ENCODE data around the gene NELFB. TPM values are rescaled to one million over a fixed set of nuclear protein-coding genes. Genes with fewer than 3 reads are reported as not detected.

The NELFB gene
- total and polyA plus RNA-seq, 9 of the 15 experiments (the other 6 are each of a cell fraction or from before 2014, with no cell fraction given): 0.24 to 84.0 (median 29.7) TPM

DNA sequence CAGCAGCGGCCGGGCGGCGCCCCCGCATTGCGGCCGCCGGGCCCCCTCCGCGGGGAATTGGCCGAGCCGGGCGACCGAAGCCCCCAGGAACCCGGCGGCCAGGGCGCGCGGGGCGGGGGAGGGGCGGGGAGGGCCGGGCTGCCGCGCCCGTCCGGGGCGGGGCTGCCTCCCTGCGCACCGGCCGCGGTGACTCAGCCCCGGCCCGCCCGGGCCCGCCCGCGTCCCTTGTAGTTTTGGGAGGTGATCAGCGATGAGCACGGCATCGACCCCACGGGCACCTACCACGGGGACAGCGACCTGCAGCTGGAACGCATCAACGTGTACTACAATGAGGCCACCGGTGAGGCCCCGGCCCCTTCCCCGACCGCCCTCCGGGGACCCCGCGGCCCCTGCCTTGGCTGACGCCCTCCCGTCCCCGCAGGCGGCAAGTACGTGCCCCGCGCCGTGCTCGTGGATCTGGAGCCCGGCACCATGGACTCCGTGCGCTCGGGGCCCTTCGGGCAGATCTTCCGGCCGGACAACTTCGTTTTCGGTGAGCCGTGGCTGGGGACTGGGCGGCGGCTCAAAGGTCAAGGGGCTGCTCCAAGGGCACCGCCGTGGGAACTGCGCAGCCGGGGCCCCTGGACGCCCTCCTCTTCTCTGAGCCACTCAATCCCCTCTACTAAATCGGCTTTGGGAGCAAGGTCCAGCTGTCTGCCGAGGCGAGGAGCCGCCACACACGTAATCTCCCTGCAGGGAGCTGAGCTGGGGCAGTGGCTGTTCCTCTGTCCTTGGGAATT is 13.4 kb upstream of the NELFB start (continued):
- TF ChIP-seq ZBTB7A (IDR thresholded peaks at IDR 0.05; ENCODE audit: borderline replicate concordance, control insufficient read depth, low read depth, low read length) (peak; percentile 86; the same call in 1 of the 2 replicates), YY1 (IDR thresholded peaks at IDR 0.05; ENCODE audit: borderline replicate concordance in 1 of 3, control insufficient read depth in 1 of 3, extremely low read depth in 1 of 3, insufficient read depth in 3 of 3, insufficient read length in 1 of 3, insufficient replicate concordance in 2 of 3, low read depth in 1 of 3, low read length in 2 of 3) (no peak), KDM5B (IDR thresholded peaks at IDR 0.05; ENCODE audit: insufficient replicate concordance, low read depth, low read length) (no peak), ARID4B (CRISPR knock-in tag; IDR thresholded peaks at IDR 0.05) (peak; percentile 56; the same call in 1 of the 2 replicates), PRMT5 (CRISPR knock-in tag; IDR thresholded peaks at IDR 0.05) (0 out of 2 replicates have a peak, but pooled peaks have one; percentile 24), ZNF780A (CRISPR knock-in tag; IDR thresholded peaks at IDR 0.05) (no peak), SIN3A (IDR thresholded peaks at IDR 0.05; ENCODE audit: borderline replicate concordance in 2 of 2, control insufficient read depth in 1 of 2, low read depth in 2 of 2, low read length in 2 of 2) (peak; percentile 43 to 75; a peak in 2 of 4 replicates), NCOA6 (IDR thresholded peaks at IDR 0.05) (no peak), TOE1 (IDR thresholded peaks at IDR 0.05; ENCODE audit: borderline replicate concordance) (no peak), TOE1 (CRISPR knock-in tag; IDR thresholded peaks at IDR 0.05; ENCODE audit: borderline replicate concordance, low read depth) (no peak), NR2C1 (IDR thresholded peaks at IDR 0.05) (no peak), NR2C1 (tag; IDR thresholded peaks at IDR 0.05) (no peak), POLR2B (IDR thresholded peaks at IDR 0.05; ENCODE audit: low read depth, partially characterized antibody) (no peak), NFE2 (IDR thresholded peaks at IDR 0.05; ENCODE audit: low read depth) (peak; percentile 20; the same call in 1 of the 2 replicates), GTF2F1 (IDR thresholded peaks at IDR 0.05; ENCODE audit: low read depth, low read length) (no peak), LEF1 (IDR thresholded peaks at IDR 0.05) (no peak), TFAM (CRISPR knock-in tag; conservative IDR thresholded peaks at IDR 0.05) (no peak), RBBP5 (IDR thresholded peaks at IDR 0.05; ENCODE audit: borderline replicate concordance, insufficient read depth, low read length, poor library complexity, severe bottlenecking) (peak; percentile 62), U2AF1 (optimal IDR thresholded peaks at IDR 0.05; ENCODE audit: low read depth, low read length) (peak; percentile 71)
- TF ChIP-seq, protein P1, sequence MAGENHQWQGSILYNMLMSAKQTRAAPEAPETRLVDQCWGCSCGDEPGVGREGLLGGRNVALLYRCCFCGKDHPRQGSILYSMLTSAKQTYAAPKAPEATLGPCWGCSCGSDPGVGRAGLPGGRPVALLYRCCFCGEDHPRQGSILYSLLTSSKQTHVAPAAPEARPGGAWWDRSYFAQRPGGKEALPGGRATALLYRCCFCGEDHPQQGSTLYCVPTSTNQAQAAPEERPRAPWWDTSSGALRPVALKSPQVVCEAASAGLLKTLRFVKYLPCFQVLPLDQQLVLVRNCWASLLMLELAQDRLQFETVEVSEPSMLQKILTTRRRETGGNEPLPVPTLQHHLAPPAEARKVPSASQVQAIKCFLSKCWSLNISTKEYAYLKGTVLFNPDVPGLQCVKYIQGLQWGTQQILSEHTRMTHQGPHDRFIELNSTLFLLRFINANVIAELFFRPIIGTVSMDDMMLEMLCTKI (IDR thresholded peaks at IDR 0.05; ENCODE audit: partially characterized antibody): no peak
